ENCODE results near the gene CD28. TPM values are rescaled to one million over a fixed set of nuclear protein-coding genes. Genes with fewer than 3 reads are reported as not detected.

The CD28 gene
- under 1 TPM; 0.17 to 0.71 (median 0.45) TPM for total RNA-seq
- under 1 TPM; 0.01 to 0.09 (median 0.03) TPM for polyA plus RNA-seq
- long read RNA-seq, donor 1: 0 reads
- long read RNA-seq, donor 2: 0 reads

- WGBS, 3 donors: 80 to 91% (median 87%) methylated on average over 9 of the region's 9 CpGs
- no peaks in the 10 kb centered on the region for H3K4me1 ChIP-seq
- intact Hi-C loops (cut with DNase I): no loop called here
- H3K27me3 ChIP-seq (ENCODE audit: insufficient read depth in 3 of 3, low read length in 2 of 3): no peaks in the 10 kb centered on the region
- peaks cover 5% of the 10 kb centered on the region for H3K9me3 ChIP-seq
- H3K36me3 ChIP-seq (ENCODE audit: insufficient read depth in 1 of 2, low read depth in 1 of 2): no peaks in the 10 kb centered on the region
- TF ChIP-seq CTCF (IDR thresholded peaks at IDR 0.05): no peak
- no peak within 1 kb of the TSS for H3K4me3 ChIP-seq
- ATAC-seq (no peak), DNase-seq (no peak)
- no peak within 1 kb of the TSS for H3K27ac ChIP-seq
Measured at GRCh38 chr2:203706403-203706802, at the start of gene CD28. CD28 (plus strand) TSS chr2:203706639; CDS start chr2:203706697, 58 bp downstream.

GRCh38 chr2:203659331-203660049 is 46.9 kb upstream of the CD28 start:
- H3K27me3 ChIP-seq (ENCODE audit: insufficient read depth in 3 of 3, low read length in 2 of 3): peaks cover 0 to 2% (median 0%) of the 10 kb centered on the region in 3 donors
- ATAC-seq (no peak), DNase-seq (no peak)
- H3K4me1 ChIP-seq: peaks cover 10% of the 10 kb centered on the region
- WGBS, 3 donors: 72 to 99% (median 93%) methylated on average over 4 of the region's 4 CpGs
- no peaks in the 10 kb centered on the region for H3K36me3 ChIP-seq (ENCODE audit: insufficient read depth in 1 of 2, low read depth in 1 of 2)
- no peak overlapping the region for H3K27ac ChIP-seq
- H3K9me3 ChIP-seq: no peaks in the 10 kb centered on the region
- intact Hi-C loops (cut with DNase I): loop anchor here in 1 of 2 donors (10.0 kb wide), 1 partner anchor 155 kb away; no protein-coding TSS in a partner anchor
- no peak for TF ChIP-seq CTCF (IDR thresholded peaks at IDR 0.05)
- no peak overlapping the region for H3K4me3 ChIP-seq

GRCh38 chr2:203660465-203660864 is 46.0 kb upstream of the CD28 start:
- TF ChIP-seq CTCF (IDR thresholded peaks at IDR 0.05): no peak
- H3K36me3 ChIP-seq (ENCODE audit: insufficient read depth in 1 of 2, low read depth in 1 of 2): no peaks in the 10 kb centered on the region
- WGBS, 3 donors: 96 to 99% (median 97%) methylated on average over 2 of the region's 2 CpGs
- no peaks in the 10 kb centered on the region for H3K27me3 ChIP-seq (ENCODE audit: insufficient read depth in 3 of 3, low read length in 2 of 3)
- H3K4me3 ChIP-seq: no peak overlapping the region
- H3K4me1 ChIP-seq: peaks cover 10% of the 10 kb centered on the region
- H3K9me3 ChIP-seq: no peaks in the 10 kb centered on the region
- intact Hi-C loops (cut with DNase I): no loop called here
- ATAC-seq: no peak
- DNase-seq: no peak
- H3K27ac ChIP-seq: no peak overlapping the region

GRCh38 chr2:203661279-203661908 is 45.0 kb upstream of the CD28 start:
- Histone ChIP-seq H3K36me3 (ENCODE audit: insufficient read depth in 1 of 2, low read depth in 1 of 2) (no peaks in the 10 kb centered on the region), H3K4me1 (peaks cover 10% of the 10 kb centered on the region), H3K27me3 (ENCODE audit: insufficient read depth in 3 of 3, low read length in 2 of 3) (no peaks in the 10 kb centered on the region), H3K9me3 (no peaks in the 10 kb centered on the region), H3K27ac (no peak overlapping the region), H3K4me3 (no peak overlapping the region)
- no peak for TF ChIP-seq CTCF (IDR thresholded peaks at IDR 0.05)
- intact Hi-C loops (cut with DNase I): no loop called here
- no peak for ATAC-seq
- no peak for DNase-seq
- WGBS, 3 donors: 76 to 91% (median 77%) methylated on average over 3 of the region's 3 CpGs

Measured in psoas muscle (tissue), 8 donors.